Activated T-cell treated with anti-CD3 and anti-CD28 coated beads, Interleukin-2, amount 50 U/mL, for 4 hours (primary cell): Measurements from ENCODE around the gene SHC1. TPM values are rescaled to one million over a fixed set of nuclear protein-coding genes. Genes with fewer than 3 reads are reported as not detected.
"Not testable (repeated sequence)": the region's sequence is repeated elsewhere in the genome, so short reads cannot be mapped to it uniquely, and the experiment has no call there.

Source experiments
- ATAC-seq, 2 donors: fragments of 200-7000 bp; cut with Tn5 transposase; one replicate each; pipeline ENCODE4 v1.10.0; 2021
- DNase-seq: peaks from one replicate; pipeline ENCODE4 v3.0.0-alpha.2; 2020
- H3K27me3 Mint-ChIP-seq: one replicate; pipeline ENCODE4 v1.8.0; 2021; ENCODE audit warnings: low read depth, mixed read lengths
- H3K36me3 Mint-ChIP-seq: one replicate; pipeline ENCODE4 v1.8.0; 2022; ENCODE audit warnings: mixed read lengths; ENCODE audit not compliant: insufficient read depth
- H3K4me1 Mint-ChIP-seq: one replicate; pipeline ENCODE4 v1.8.0; 2021; ENCODE audit warnings: low read depth, mixed read lengths
- H3K4me3 Mint-ChIP-seq: one replicate; pipeline ENCODE4 v1.8.0; 2021; ENCODE audit warnings: mild to moderate bottlenecking, moderate library complexity, mixed read lengths
- H3K9me3 Mint-ChIP-seq: one replicate; pipeline ENCODE4 v1.8.0; 2021; ENCODE audit warnings: mixed read lengths
- total RNA-seq, 3 donors: library from RNA; stranded (reverse); gene quantifications; one replicate each; pipeline ENCODE4 v1.2.1, GENCODE V29; 2021

The SHC1 gene
- total RNA-seq, 3 donors from 2014 or later, result 38.7 to 43.7 (median 39.2) TPM

GRCh38 chr1:155003227-155003765, 32.7 kb upstream of the SHC1 start:
- DNase-seq, result no peak
- Mint-ChIP-seq H3K9me3 (no peaks in the 10 kb centered on the region), H3K4me3 (peak overlapping the region; percentile 91), H3K36me3 (peaks cover 1% of the 10 kb centered on the region), H3K4me1 (peaks cover 49% of the 10 kb centered on the region), H3K27me3 (no peaks in the 10 kb centered on the region)
- ATAC-seq, result no peak

DNA sequence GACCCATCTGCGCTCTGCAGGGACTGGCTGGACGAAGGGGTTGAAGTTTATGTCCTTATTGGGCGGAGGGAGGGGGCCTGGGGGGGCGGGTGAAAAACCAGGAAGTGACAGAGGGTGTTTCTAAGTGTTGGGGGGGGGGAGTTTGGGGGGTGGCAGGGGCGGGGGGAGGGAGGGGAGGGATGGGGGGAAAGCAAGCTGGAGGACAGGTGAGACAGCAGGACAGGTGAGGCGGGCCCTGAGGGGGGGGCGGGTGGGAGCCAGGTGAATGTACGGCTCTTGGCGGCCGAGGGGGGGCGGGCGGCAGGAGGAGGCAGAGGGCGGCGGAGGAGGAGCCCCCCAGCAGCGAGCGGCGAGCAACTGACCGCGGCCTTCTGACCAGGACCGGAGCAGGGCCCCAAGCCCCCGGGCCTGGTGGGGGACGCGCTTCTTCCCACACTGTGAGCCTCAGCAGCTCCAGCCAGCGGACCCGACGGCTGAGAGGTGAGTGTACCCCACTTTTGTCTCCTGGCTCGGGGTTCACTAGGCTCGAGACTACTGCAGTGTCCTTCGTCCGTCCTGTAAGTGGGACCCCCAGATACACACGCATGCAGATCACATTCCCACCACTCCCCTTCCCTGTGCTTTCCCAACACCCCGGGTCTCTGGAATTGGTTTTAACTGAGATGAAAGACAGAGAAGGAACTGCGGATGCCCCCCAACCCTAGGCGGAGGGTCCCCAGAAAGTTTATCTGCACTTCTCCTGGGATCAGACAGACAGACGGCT, 32.1 kb upstream of the SHC1 start, which contains the start of gene ZBTB7B:
Gene ZBTB7B, plus strand, starts transcription at position 339 of the 763 bp plus-strand sequence. CDS start 11,859 bp downstream, outside the sequence.
- ATAC-seq, result no peak
- H3K4me3 Mint-ChIP-seq, result peak within 1 kb of the TSS; percentile 91

GRCh38 chr1:155001675-155002463, 31.3 kb upstream of the SHC1 start:
- ATAC-seq, result peak; percentile 76 to 79
- Mint-ChIP-seq H3K9me3 (no peaks in the 10 kb centered on the region), H3K27me3 (no peaks in the 10 kb centered on the region), H3K36me3 (peaks cover 1% of the 10 kb centered on the region), H3K4me1 (peaks cover 55% of the 10 kb centered on the region), H3K4me3 (peak overlapping the region; percentile 88)
- peak; percentile 95 for DNase-seq

More for the DNA sequence above, 32.1 kb upstream of the SHC1 start, which contains the start of gene ZBTB7B:
- DNase-seq, result no peak
- Mint-ChIP-seq H3K27me3 (no peaks in the 10 kb centered on the region), H3K36me3 (peaks cover 1% of the 10 kb centered on the region), H3K9me3 (no peaks in the 10 kb centered on the region), H3K4me1 (peaks cover 52% of the 10 kb centered on the region)

GRCh38 chr1:155001425-155001674, 30.8 kb upstream of the SHC1 start:
- Mint-ChIP-seq H3K9me3 (no peaks in the 10 kb centered on the region), H3K36me3 (no peaks in the 10 kb centered on the region), H3K4me3 (peak overlapping the region; percentile 88), H3K27me3 (no peaks in the 10 kb centered on the region), H3K4me1 (peaks cover 50% of the 10 kb centered on the region)
- DNase-seq (no peak), ATAC-seq (no peak)

- peak; percentile 64 for DNase-seq
- no peaks in the 10 kb centered on the region for H3K27me3 Mint-ChIP-seq
- peaks cover 46% of the 10 kb centered on the region for H3K4me1 Mint-ChIP-seq
- H3K36me3 Mint-ChIP-seq, result no peaks in the 10 kb centered on the region
- H3K9me3 Mint-ChIP-seq, result no peaks in the 10 kb centered on the region
- peak; percentile 54 to 56 for ATAC-seq
- peak overlapping the region; percentile 88 for H3K4me3 Mint-ChIP-seq
Measured at GRCh38 chr1:155000726-155001424, 30.3 kb upstream of the SHC1 start.

GRCh38 chr1:155000411-155000725, 29.8 kb upstream of the SHC1 start:
- peak overlapping the region; percentile 81 for H3K4me3 Mint-ChIP-seq
- no peaks in the 10 kb centered on the region for H3K36me3 Mint-ChIP-seq
- DNase-seq (no peak), ATAC-seq (no peak)
- H3K27me3 Mint-ChIP-seq, result no peaks in the 10 kb centered on the region
- H3K4me1 Mint-ChIP-seq, result peaks cover 43% of the 10 kb centered on the region
- no peaks in the 10 kb centered on the region for H3K9me3 Mint-ChIP-seq

GRCh38 chr1:154999571-155000410, 29.2 kb upstream of the SHC1 start:
- Mint-ChIP-seq H3K4me1 (peaks cover 39% of the 10 kb centered on the region), H3K36me3 (no peaks in the 10 kb centered on the region), H3K27me3 (no peaks in the 10 kb centered on the region), H3K9me3 (no peaks in the 10 kb centered on the region), H3K4me3 (peak overlapping the region; percentile 80)
- ATAC-seq, result no peak
- peak; percentile 51 for DNase-seq

DNA sequence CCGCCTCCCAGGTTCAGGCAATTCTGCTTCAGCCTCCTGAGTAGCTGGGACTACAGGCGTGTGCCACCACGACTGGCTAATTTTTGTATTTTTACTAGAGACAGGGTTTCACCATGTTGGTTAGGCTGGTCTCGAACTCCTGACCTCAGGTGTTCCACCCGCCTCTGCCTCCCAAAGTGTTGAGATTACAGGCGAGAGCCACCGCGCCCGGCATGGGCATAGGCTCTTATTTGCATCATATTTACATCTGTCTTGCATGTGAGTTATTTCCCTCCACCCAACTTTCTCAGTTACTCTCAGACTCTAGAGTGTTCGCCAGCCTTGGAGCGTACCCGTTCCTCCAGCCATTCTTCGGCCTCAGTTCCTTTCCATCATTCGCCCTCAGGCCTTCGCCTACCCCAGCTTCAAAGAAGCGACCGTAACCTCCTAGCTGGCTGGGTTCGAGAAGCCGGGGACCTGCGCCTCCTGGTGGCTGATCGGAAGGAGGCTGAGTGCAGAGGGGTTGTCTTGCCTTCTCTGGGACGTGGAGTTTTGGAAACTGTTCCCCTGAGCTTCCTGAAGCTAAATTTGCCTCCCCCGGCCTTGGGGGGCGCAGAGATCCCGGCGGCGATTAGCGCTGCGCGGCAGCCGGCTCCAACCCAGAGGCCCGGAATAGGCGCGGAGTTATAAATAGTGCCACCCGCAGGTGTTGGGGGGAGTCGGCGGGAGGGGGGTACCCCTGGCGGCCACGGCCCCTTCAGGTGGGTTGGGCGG, 28.4 kb upstream of the SHC1 start:
- peak; percentile 69 for DNase-seq
- ATAC-seq, result peak; percentile 4 to 9
- Mint-ChIP-seq H3K36me3 (no peaks in the 10 kb centered on the region), H3K4me3 (peak overlapping the region; percentile 76), H3K27me3 (no peaks in the 10 kb centered on the region), H3K4me1 (peaks cover 31% of the 10 kb centered on the region), H3K9me3 (no peaks in the 10 kb centered on the region)

DNA sequence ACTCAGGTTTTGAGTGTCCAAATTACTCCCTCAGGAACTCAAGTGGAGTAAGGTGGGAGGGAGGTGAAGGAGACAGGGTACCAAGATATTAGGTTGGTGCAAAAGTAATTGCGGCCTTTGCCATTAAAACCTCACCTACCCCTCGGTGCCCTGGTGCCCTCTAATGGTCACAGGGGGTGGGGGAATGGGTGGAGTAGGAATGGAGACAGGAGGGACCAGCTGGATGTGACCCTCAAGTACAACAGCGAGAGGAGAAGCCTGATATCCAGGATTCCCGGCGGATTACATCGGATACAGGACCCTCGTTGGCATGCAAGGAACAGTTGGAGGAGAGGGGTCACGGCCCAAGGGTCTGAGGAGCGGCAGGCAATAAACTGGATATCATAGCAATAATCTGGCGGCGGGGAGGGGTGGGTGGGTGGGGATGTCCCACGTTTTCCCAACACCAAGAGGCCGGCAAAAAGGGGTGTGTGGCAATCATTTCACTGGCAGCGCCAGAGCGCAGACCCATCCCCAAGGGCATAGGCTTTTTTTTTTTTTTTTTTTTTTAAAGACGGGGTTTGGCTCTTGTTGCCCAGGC, 27.7 kb upstream of the SHC1 start:
- DNase-seq (no peak), ATAC-seq (no peak)
- H3K27me3 Mint-ChIP-seq, result no peaks in the 10 kb centered on the region
- no peaks in the 10 kb centered on the region for H3K9me3 Mint-ChIP-seq
- peaks cover 27% of the 10 kb centered on the region for H3K4me1 Mint-ChIP-seq
- H3K36me3 Mint-ChIP-seq, result no peaks in the 10 kb centered on the region
- no peak overlapping the region for H3K4me3 Mint-ChIP-seq

- DNase-seq (no peak), ATAC-seq (no peak)
- Mint-ChIP-seq H3K9me3 (no peaks in the 10 kb centered on the region), H3K4me1 (peaks cover 27% of the 10 kb centered on the region), H3K36me3 (peaks cover 2% of the 10 kb centered on the region), H3K4me3 (no peak overlapping the region), H3K27me3 (no peaks in the 10 kb centered on the region)
Measured at GRCh38 chr1:154996966-154997701, 26.6 kb upstream of the SHC1 start.

DNA sequence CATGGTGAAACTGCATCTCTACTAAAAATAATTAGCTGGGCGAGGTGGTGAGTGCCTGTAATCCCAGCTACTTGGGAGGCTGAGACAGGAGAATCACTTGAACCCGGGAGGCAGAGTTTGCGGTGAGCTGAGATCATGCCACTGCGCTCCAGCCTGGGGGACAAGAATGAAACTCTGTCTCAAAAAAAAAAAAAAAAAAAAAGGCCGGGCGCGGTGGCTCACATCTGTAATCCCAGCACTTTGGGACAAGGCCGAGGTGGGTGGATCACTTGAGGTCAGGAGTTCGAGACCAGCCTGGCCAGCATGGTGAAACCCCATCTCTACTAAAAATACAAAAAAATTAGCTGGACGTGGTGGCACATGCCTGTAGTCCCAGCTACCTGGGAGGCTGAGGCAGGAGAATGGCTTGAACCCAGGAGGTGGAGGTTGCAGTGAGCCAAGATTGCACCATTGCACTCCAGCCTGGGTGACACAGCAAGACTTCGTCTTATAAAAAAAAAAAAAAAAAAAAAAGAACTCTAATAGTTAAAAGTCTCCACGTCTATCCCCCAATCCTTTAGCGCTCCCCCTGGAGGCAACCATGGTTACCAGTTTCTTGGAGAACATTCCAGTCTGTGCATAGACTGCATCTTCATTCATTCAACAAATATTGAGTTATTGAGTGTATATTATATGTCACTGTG, 24.9 kb upstream of the SHC1 start:
- not testable (repeated sequence) for DNase-seq, H3K36me3 Mint-ChIP-seq, H3K4me3 Mint-ChIP-seq, H3K27me3 Mint-ChIP-seq, H3K9me3 Mint-ChIP-seq, ATAC-seq
- H3K4me1 Mint-ChIP-seq, result peaks cover 27% of the 10 kb centered on the region

GRCh38 chr1:154994591-154994990, 24.0 kb upstream of the SHC1 start:
- ATAC-seq, result no peak
- H3K4me3 Mint-ChIP-seq, result no peak overlapping the region
- DNase-seq, result no peak
- peaks cover 5% of the 10 kb centered on the region for H3K36me3 Mint-ChIP-seq
- no peaks in the 10 kb centered on the region for H3K9me3 Mint-ChIP-seq
- peaks cover 22% of the 10 kb centered on the region for H3K4me1 Mint-ChIP-seq
- H3K27me3 Mint-ChIP-seq, result no peaks in the 10 kb centered on the region
